GM12892 (cell line): ENCODE measurements around the gene LRRC10.

Experiments
- POLR2A ChIP-seq: IDR thresholded peaks from 2 replicates; pipeline ENCODE4 v1.6.1; 2011; ENCODE audit warnings: low read depth, low read length, control low read depth
- TAF1 ChIP-seq: IDR thresholded peaks from 2 replicates; pipeline ENCODE4 v1.6.1; 2011; ENCODE audit warnings: low read depth, mild to moderate bottlenecking, control low read depth, low read length, borderline replicate concordance

- no peak for TF ChIP-seq TAF1
- no peak for TF ChIP-seq POLR2A
These were observed 9.4 kb upstream of the LRRC10 start for GRCh38 chr12:69620077-69620476.
